Activated CD8-positive, alpha-beta T cell treated with anti-CD3 and anti-CD28 coated beads for 36 hours (primary cell): ENCODE data around the gene MOSPD2. TPM values are rescaled to one million over a fixed set of nuclear protein-coding genes. Genes with fewer than 3 reads are reported as not detected.

Experiments used
- ATAC-seq: fragments of 200-7000 bp; cut with Tn5 transposase; one replicate; pipeline ENCODE4 v1.10.0; 2021; ENCODE audit warnings: mild to moderate bottlenecking, moderate library complexity
- CTCF ChIA-PET: fragments of 350-600 bp; sonication (Branson Sonifier 250); formaldehyde crosslinking; loops from one replicate; lab custom pipeline; 2021; ENCODE audit warnings: antibody characterized with exemption; lab: Charles Lee
- POLR2A ChIA-PET: fragments of 350-600 bp; sonication (Branson Sonifier 250); formaldehyde crosslinking; loops from one replicate; lab custom pipeline; 2021; ENCODE audit warnings: antibody characterized with exemption; lab: Charles Lee
- DNase-seq: peaks from one replicate; pipeline ENCODE4 v3.0.0-alpha.2; 2020
- H3K27ac Mint-ChIP-seq: one replicate; pipeline ENCODE4 v1.8.0; 2021; ENCODE audit warnings: mild to moderate bottlenecking, mixed read lengths
- H3K27me3 Mint-ChIP-seq: one replicate; pipeline ENCODE4 v1.8.0; 2021; ENCODE audit warnings: mixed read lengths
- H3K36me3 Mint-ChIP-seq: one replicate; pipeline ENCODE4 v1.8.0; 2021; ENCODE audit warnings: low read depth, mixed read lengths
- H3K4me1 Mint-ChIP-seq: one replicate; pipeline ENCODE4 v1.8.0; 2021; ENCODE audit warnings: low read depth, mixed read lengths
- H3K4me3 Mint-ChIP-seq: one replicate; pipeline ENCODE4 v1.8.0; 2021; ENCODE audit warnings: mild to moderate bottlenecking, moderate library complexity, mixed read lengths
- H3K9me3 Mint-ChIP-seq: one replicate; pipeline ENCODE4 v1.8.0; 2021; ENCODE audit warnings: mixed read lengths
- CTCF ChIP-seq: fragments of 200-600 bp; IDR thresholded peaks from one replicate; pipeline ENCODE4 v1.8.0; 2022; ENCODE audit warnings: antibody characterized with exemption, mild to moderate bottlenecking
- intact Hi-C: fragments of 100-400 bp; cut with micrococcal nuclease; formaldehyde crosslinking; loops from one replicate; pipeline ENCODE4 v1.10.0; 2022
- total RNA-seq, 2 experiments: library from RNA; stranded (reverse); gene quantifications; one replicate each; pipeline ENCODE4 v1.2.3, GENCODE V29; 2021

Gene MOSPD2
- total RNA-seq, 2 experiments from 2014 or later, result 11.0 to 11.6 TPM

GRCh38 chrX:14832586-14832985 is 40.6 kb upstream of the MOSPD2 start:
- ATAC-seq (no peak), DNase-seq (no peak)
- Mint-ChIP-seq H3K36me3 (peaks cover 21% of the 10 kb centered on the region), H3K9me3 (peaks cover 3% of the 10 kb centered on the region), H3K27ac (no peak overlapping the region), H3K4me1 (no peaks in the 10 kb centered on the region), H3K4me3 (no peak overlapping the region), H3K27me3 (no peaks in the 10 kb centered on the region)
- intact Hi-C loops, result no loop called here
- no peak for TF ChIP-seq CTCF
- POLR2A ChIA-PET, result no interaction called here
- CTCF ChIA-PET, result no interaction called here

- ChIA-PET POLR2A (no interaction called here), CTCF (no interaction called here)
- H3K27ac Mint-ChIP-seq, result no peak overlapping the region
- H3K36me3 Mint-ChIP-seq, result peaks cover 37% of the 10 kb centered on the region
- ATAC-seq (no peak), DNase-seq (no peak)
- H3K4me3 Mint-ChIP-seq, result no peak overlapping the region
- TF ChIP-seq CTCF, result no peak
- no peaks in the 10 kb centered on the region for H3K27me3 Mint-ChIP-seq
- H3K4me1 Mint-ChIP-seq, result no peaks in the 10 kb centered on the region
- H3K9me3 Mint-ChIP-seq, result no peaks in the 10 kb centered on the region
- intact Hi-C loops, result no loop called here
Observed at GRCh38 chrX:14837155-14837554, 36.1 kb upstream of the MOSPD2 start.

GRCh38 chrX:14843666-14844065 is 29.6 kb upstream of the MOSPD2 start:
- Mint-ChIP-seq H3K4me3 (no peak overlapping the region), H3K36me3 (peaks cover 20% of the 10 kb centered on the region), H3K4me1 (no peaks in the 10 kb centered on the region), H3K9me3 (no peaks in the 10 kb centered on the region), H3K27ac (no peak overlapping the region), H3K27me3 (no peaks in the 10 kb centered on the region)
- intact Hi-C loops, result no loop called here
- no peak for TF ChIP-seq CTCF
- POLR2A ChIA-PET, result no interaction called here
- ATAC-seq (no peak), DNase-seq (no peak)
- CTCF ChIA-PET, result no interaction called here

GRCh38 chrX:14851526-14851925 is 21.7 kb upstream of the MOSPD2 start:
- no peaks in the 10 kb centered on the region for H3K4me1 Mint-ChIP-seq
- H3K27me3 Mint-ChIP-seq, result no peaks in the 10 kb centered on the region
- intact Hi-C loops, result no loop called here
- POLR2A ChIA-PET, result no interaction called here
- CTCF ChIA-PET, result no interaction called here
- no peak overlapping the region for H3K27ac Mint-ChIP-seq
- no peak overlapping the region for H3K4me3 Mint-ChIP-seq
- no peaks in the 10 kb centered on the region for H3K9me3 Mint-ChIP-seq
- ATAC-seq (no peak), DNase-seq (no peak)
- no peak for TF ChIP-seq CTCF
- peaks cover 7% of the 10 kb centered on the region for H3K36me3 Mint-ChIP-seq

- TF ChIP-seq CTCF, result no peak
- Mint-ChIP-seq H3K4me1 (peaks cover 3% of the 10 kb centered on the region), H3K9me3 (no peaks in the 10 kb centered on the region), H3K36me3 (peaks cover 23% of the 10 kb centered on the region), H3K27me3 (no peaks in the 10 kb centered on the region), H3K27ac (no peak overlapping the region), H3K4me3 (no peak overlapping the region)
- ChIA-PET CTCF (no interaction called here), POLR2A (no interaction called here)
- ATAC-seq (no peak), DNase-seq (no peak)
- intact Hi-C loops, result no loop called here
Observed at GRCh38 chrX:14864631-14865030, 8.6 kb upstream of the MOSPD2 start.
